AG04450 (cell line): ENCODE data around the gene RPL23. TPM values are rescaled to one million over a fixed set of nuclear protein-coding genes. Genes with fewer than 3 reads are reported as not detected.

ENCODE experiments used
- CTCF ChIA-PET: fragments of 300-600, 350-600 bp; formaldehyde crosslinking; extraction: SDS; loops from one replicate; lab custom pipeline; 2022; ENCODE audit warnings: antibody characterized with exemption, inconsistent platforms; lab: Charles Lee
- POLR2A ChIA-PET: fragments of 350-600 bp; formaldehyde crosslinking; extraction: SDS; loops from one replicate; lab custom pipeline; 2021; ENCODE audit warnings: antibody characterized with exemption, inconsistent platforms; lab: Yijun Ruan, JAX
- DNase-seq: peaks from one replicate; pipeline ENCODE4 v3.0.0-alpha.2; 2011; ENCODE audit warnings: low read depth, low spot score
- H3K27ac ChIP-seq: one replicate; pipeline ENCODE4 v1.5.1; 2012; ENCODE audit warnings: low read depth, low read length, control low read depth
- H3K27me3 ChIP-seq: one replicate; pipeline ENCODE4 v1.6.0; 2012; ENCODE audit warnings: low read length; ENCODE audit not compliant: control insufficient read depth, insufficient read depth
- H3K4me3 ChIP-seq: 2 replicates; pipeline ENCODE4 v1.5.1; 2011; ENCODE audit warnings: mild to moderate bottlenecking, low read depth, low read length, control low read depth
- H3K9me3 ChIP-seq: 2 replicates; pipeline ENCODE4 v1.5.1; 2012; ENCODE audit warnings: low read length; ENCODE audit not compliant: control insufficient read depth, insufficient read depth
- polyA plus RNA-seq: library from polyadenylated mRNA; depleted of rRNA; stranded (reverse); fragments of >200 nt; gene quantifications from 2 replicates; pipeline ENCODE4 v1.2.3, GENCODE V29; 2011
- TF ChIP-seq, protein P1 (sequence below): IDR thresholded peaks from 2 replicates; pipeline ENCODE4 v1.5.1; 2011; ENCODE audit warnings: low read depth, low read length, control low read depth, inconsistent platforms

The RPL23 gene
- polyA plus RNA-seq, 1 experiment = 3,155 TPM

DNA sequence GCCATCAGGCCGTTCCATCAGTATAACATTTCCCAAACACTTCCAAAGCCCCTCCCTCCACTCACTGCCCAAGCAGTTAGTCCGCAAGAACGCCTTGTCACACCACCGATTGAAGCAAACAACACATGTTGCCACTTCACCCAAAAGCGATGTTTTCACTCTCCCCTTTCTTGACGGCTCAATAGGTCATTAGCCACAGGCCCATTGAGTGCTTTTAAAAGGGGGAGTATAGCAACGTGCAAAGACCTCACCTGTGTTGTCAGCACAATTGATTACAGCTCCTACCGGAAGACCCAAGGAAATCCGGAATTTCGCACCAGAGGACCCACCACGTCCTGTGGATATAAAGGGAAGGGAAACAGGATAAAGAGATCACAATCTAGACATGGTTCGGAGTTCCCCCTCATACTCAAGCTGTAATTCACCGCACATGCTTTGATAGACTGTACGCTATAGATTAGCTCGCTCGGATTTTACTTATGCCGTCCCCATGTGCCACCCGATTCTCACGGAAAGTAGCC, 690 bp downstream of the RPL23 start:
- ChIA-PET POLR2A (interaction anchor here (1.5 to 4.9 kb wide), 6 partner anchors 10 to 73 kb away, joined by 4 to 74 read pairs (median 6); partner anchors contain the start of genes CWC25, LASP1 and LASP1NB), CTCF (interaction anchor here (2.1 kb wide), 1 partner anchor 392 kb away, joined by 6 read pairs; no protein-coding TSS in a partner anchor)
- H3K27ac ChIP-seq = peak overlapping the region; percentile 90
- H3K9me3 ChIP-seq = peaks cover 4% of the 10 kb centered on the region; the same call in 1 of the 2 replicates
- H3K4me3 ChIP-seq = peak overlapping the region; percentile 91
- no peak for DNase-seq
- TF ChIP-seq, protein P1, sequence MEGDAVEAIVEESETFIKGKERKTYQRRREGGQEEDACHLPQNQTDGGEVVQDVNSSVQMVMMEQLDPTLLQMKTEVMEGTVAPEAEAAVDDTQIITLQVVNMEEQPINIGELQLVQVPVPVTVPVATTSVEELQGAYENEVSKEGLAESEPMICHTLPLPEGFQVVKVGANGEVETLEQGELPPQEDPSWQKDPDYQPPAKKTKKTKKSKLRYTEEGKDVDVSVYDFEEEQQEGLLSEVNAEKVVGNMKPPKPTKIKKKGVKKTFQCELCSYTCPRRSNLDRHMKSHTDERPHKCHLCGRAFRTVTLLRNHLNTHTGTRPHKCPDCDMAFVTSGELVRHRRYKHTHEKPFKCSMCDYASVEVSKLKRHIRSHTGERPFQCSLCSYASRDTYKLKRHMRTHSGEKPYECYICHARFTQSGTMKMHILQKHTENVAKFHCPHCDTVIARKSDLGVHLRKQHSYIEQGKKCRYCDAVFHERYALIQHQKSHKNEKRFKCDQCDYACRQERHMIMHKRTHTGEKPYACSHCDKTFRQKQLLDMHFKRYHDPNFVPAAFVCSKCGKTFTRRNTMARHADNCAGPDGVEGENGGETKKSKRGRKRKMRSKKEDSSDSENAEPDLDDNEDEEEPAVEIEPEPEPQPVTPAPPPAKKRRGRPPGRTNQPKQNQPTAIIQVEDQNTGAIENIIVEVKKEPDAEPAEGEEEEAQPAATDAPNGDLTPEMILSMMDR = no peak
- H3K27me3 ChIP-seq = no peaks in the 10 kb centered on the region

DNA sequence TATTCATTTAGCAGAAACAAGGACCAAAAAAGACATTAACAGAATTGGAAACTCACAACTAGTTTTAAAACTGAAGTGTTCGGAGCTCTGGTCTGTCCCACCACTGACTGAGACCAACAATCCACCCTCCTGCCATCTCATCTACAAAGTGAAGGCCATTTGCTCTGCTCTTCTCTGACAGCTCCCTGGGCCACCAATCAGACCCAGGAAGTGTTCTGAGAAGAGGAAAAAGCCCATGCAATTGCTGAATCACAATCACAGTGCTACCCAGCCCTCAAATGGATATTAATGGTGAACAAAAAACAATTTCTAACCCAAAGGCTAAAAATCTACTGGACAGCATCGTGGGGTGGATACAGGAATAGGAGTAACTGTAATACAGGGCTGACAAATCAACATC, 2.1 kb downstream of the RPL23 start:
- H3K9me3 ChIP-seq = peaks cover 4% of the 10 kb centered on the region; the same call in 1 of the 2 replicates
- no peak overlapping the region for H3K27ac ChIP-seq
- CTCF ChIA-PET = interaction anchor here (0.6 kb wide), 1 partner anchor 73 kb away, joined by 11 read pairs; no protein-coding TSS in a partner anchor
- POLR2A ChIA-PET = interaction anchor here (0.7 to 4.9 kb wide), 3 partner anchors 9 to 27 kb away, joined by 3 to 74 read pairs (median 6); partner anchors contain the start of gene LASP1
- H3K4me3 ChIP-seq = peak overlapping the region; percentile 91
- H3K27me3 ChIP-seq = no peaks in the 10 kb centered on the region
- TF ChIP-seq, protein P1 = no peak
- no peak for DNase-seq

DNA sequence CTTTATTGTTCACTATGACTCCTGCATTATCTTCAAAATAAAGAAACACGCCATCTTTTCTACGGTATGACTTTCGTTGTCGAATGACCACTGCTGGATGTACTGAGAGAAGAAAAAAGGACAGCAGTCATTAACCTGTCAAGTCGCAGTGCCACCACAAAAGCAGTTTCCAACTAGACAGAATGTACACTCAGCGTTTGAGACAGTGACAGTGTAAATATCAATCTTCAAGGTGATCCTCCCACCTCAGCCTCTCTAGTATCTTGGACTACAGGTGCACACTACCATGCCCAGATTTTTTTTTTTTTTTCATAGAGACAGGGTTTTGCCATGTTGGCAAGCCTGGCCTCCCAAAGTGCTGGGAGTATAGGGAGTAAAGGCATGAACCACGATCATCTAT, 3.1 kb downstream of the RPL23 start:
- TF ChIP-seq, protein P1 = no peak
- H3K4me3 ChIP-seq = peak overlapping the region; percentile 91
- no peak for DNase-seq
- no peak overlapping the region for H3K27ac ChIP-seq
- POLR2A ChIA-PET = interaction anchor here (0.9 to 4.9 kb wide), 2 partner anchors 19 kb away, joined by 5 to 74 read pairs; partner anchors contain the start of gene LASP1
- CTCF ChIA-PET = no interaction called here
- H3K9me3 ChIP-seq = peaks cover 4% of the 10 kb centered on the region; the same call in 1 of the 2 replicates
- no peaks in the 10 kb centered on the region for H3K27me3 ChIP-seq

DNA sequence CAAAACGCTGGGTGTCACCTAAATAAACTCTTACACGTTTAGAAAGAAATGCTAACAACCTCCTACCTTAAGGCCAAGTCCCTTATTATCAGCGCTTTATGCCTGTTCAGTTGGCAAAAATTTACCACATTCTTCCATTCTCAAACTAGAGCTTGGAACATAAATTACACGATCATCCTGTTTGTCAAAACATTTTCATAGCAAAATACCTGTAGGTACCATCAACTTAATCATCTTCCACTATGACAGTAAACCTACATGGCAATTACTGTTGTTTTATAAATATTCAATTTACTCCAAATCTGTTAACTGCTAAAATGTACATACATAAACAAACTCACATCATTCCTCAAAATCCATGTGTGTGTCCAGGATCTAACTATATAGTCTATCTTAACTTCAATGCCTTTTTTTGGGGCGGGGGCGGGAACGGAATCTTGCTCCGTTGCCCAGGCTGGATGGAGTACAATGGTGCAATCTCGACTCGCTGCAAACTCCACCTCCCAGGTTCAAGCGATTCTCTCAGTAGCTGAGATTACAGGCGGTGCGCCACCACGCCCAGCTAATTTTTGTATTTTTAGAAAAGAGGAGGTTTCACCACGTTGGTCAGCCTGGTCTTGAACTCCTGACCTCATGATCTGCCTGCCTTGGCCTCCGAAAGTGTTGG, 4.4 kb downstream of the RPL23 start:
- Histone ChIP-seq H3K27ac (no peak overlapping the region), H3K27me3 (no peaks in the 10 kb centered on the region), H3K9me3 (no peaks in the 10 kb centered on the region), H3K4me3 (no peak overlapping the region)
- POLR2A ChIA-PET = interaction anchor here (0.8 to 1.5 kb wide), 3 partner anchors 20 to 304 kb away, joined by 3 to 6 read pairs (median 4); partner anchors contain the start of genes CWC25 and LASP1
- TF ChIP-seq, protein P1 = no peak
- CTCF ChIA-PET = no interaction called here
- no peak for DNase-seq

DNA sequence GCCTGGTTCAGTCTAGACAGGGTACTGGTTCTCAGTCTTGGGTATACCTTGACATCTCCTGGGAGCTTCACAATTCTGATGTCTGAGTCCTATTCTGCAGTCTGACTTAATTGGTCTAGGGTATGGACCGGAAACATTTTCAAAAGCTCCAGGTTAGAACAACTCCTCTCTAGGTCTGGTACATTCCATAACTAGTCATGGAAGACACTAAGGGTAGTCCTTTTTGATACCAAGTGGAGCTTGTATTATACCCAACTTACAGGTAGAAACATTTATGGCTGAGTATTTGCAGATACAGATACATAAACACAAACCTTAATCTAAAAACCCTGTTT, 5.0 kb downstream of the RPL23 start:
- DNase-seq = no peak
- ChIA-PET POLR2A (interaction anchor here (0.6 to 1.5 kb wide), 3 partner anchors 13 to 23 kb away, joined by 3 to 6 read pairs (median 4); partner anchors contain the start of genes CWC25 and LASP1), CTCF (no interaction called here)
- Histone ChIP-seq H3K27ac (no peak overlapping the region), H3K27me3 (no peaks in the 10 kb centered on the region), H3K9me3 (no peaks in the 10 kb centered on the region), H3K4me3 (no peak overlapping the region)
- TF ChIP-seq, protein P1 = no peak
